ENCODE results near the gene PUM2. TPM values are rescaled to one million over a fixed set of nuclear protein-coding genes. Genes with fewer than 3 reads are reported as not detected.

The PUM2 gene
- polyA plus RNA-seq, 1 of the 3 experiments (the other 2 are of a cell fraction), result 19.7 TPM

DNA sequence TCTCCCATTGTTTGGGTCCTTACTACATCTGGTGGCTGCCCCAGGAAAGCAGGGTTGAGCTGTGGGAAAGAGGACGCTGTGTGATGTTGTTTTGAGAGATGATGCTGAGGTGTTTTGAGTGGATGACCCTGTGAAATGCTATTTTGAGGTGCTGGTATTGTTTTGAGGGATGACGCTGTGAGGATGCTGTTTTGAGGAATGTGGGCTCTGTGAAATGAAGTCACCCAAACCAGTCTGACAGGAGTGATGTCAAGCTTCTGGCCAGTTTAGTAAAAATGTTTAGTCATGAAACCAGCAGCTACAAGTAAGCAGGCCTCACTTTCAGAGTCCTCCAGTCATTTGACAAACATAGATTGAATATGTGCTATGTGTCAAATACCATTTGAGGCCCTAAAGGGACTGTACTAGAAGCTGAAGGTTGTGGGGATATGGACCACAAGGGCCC, 16.1 kb upstream of the PUM2 start:
- Histone ChIP-seq H3K9me3 (no peaks in the 10 kb centered on the region), H2AFZ (ENCODE audit: low read depth) (no peak overlapping the region), H3K36me3 (replicated peaks in 1 of 2; ENCODE audit: control insufficient read depth in 1 of 2, insufficient read depth in 2 of 2, low read length in 1 of 2) (no peaks in the 10 kb centered on the region), H3K4me2 (no peak overlapping the region), H3K9me2 (no peaks in the 10 kb centered on the region), H4K20me1 (ENCODE audit: insufficient read depth) (no peaks in the 10 kb centered on the region), H3K9ac (no peak overlapping the region), H3F3A (replicated peaks; ENCODE audit: insufficient read depth) (peaks cover 17% of the 10 kb centered on the region), H3K4me1 (ENCODE audit: control insufficient read depth in 1 of 2, insufficient read depth in 2 of 2, low read depth in 1 of 2, low read length in 1 of 2) (peaks cover 0 to 9% of the 10 kb centered on the region in 2 experiments; a peak in 1 of 4 replicates), H3K27me3 (ENCODE audit: insufficient read depth) (no peaks in the 10 kb centered on the region; the same call in 1 of the 2 replicates), H3K4me3 (ENCODE audit: low read depth in 2 of 2, low read length in 1 of 2) (no peak overlapping the region), H3K27ac (ENCODE audit: low read depth in 2 of 2, low read length in 1 of 2) (no peak overlapping the region), H3K79me2 (ENCODE audit: insufficient read depth) (no peaks in the 10 kb centered on the region)
- ChIA-PET POLR2A (no interaction called here), CTCF (interaction anchor here (0.8 to 9.4 kb wide), 8 partner anchors 14 to 284 kb away, joined by 3 to 91 read pairs (median 4); no protein-coding TSS in a partner anchor)
- DNase-seq, result no peak
- 53% methylated on average over 2 of the region's 2 CpGs for WGBS (ENCODE audit: low lambda C conversion rate)
- TF ChIP-seq CHD2 (IDR thresholded peaks at IDR 0.05; ENCODE audit: low read length, partially characterized antibody) (no peak), FOXJ3 (CRISPR knock-in tag; IDR thresholded peaks at IDR 0.05) (no peak), EP300 (IDR thresholded peaks at IDR 0.05; ENCODE audit: borderline replicate concordance in 1 of 2, low read depth in 1 of 2, low read length in 1 of 2) (no peak), EZH2phosphoT487 (IDR thresholded peaks at IDR 0.05; ENCODE audit: borderline replicate concordance, low read depth) (no peak), GABPA (IDR thresholded peaks at IDR 0.05; ENCODE audit: low read depth) (no peak), FOSL2 (IDR thresholded peaks at IDR 0.05; ENCODE audit: borderline replicate concordance, low read depth) (no peak), YY1 (IDR thresholded peaks at IDR 0.05; ENCODE audit: low read depth) (no peak), TCF12 (IDR thresholded peaks at IDR 0.05) (no peak), TAF1 (IDR thresholded peaks at IDR 0.05; ENCODE audit: borderline replicate concordance, low read depth, low read length) (no peak), TEAD4 (IDR thresholded peaks at IDR 0.05; ENCODE audit: borderline replicate concordance, insufficient read depth) (no peak), RFX5 (IDR thresholded peaks at IDR 0.05; ENCODE audit: low read length) (no peak), FOXM1 (IDR thresholded peaks at IDR 0.05; ENCODE audit: low read depth) (no peak), RAD21 (IDR thresholded peaks at IDR 0.05; ENCODE audit: low read length) (no peak)
- TF ChIP-seq, protein P1, sequence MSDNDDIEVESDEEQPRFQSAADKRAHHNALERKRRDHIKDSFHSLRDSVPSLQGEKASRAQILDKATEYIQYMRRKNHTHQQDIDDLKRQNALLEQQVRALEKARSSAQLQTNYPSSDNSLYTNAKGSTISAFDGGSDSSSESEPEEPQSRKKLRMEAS (IDR thresholded peaks at IDR 0.05; ENCODE audit: low read depth), result no peak
- TF ChIP-seq, protein P2, sequence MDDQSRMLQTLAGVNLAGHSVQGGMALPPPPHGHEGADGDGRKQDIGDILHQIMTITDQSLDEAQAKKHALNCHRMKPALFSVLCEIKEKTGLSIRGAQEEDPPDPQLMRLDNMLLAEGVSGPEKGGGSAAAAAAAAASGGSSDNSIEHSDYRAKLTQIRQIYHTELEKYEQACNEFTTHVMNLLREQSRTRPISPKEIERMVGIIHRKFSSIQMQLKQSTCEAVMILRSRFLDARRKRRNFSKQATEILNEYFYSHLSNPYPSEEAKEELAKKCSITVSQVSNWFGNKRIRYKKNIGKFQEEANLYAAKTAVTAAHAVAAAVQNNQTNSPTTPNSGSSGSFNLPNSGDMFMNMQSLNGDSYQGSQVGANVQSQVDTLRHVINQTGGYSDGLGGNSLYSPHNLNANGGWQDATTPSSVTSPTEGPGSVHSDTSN (IDR thresholded peaks at IDR 0.05), result no peak
- TF ChIP-seq, protein P3, sequence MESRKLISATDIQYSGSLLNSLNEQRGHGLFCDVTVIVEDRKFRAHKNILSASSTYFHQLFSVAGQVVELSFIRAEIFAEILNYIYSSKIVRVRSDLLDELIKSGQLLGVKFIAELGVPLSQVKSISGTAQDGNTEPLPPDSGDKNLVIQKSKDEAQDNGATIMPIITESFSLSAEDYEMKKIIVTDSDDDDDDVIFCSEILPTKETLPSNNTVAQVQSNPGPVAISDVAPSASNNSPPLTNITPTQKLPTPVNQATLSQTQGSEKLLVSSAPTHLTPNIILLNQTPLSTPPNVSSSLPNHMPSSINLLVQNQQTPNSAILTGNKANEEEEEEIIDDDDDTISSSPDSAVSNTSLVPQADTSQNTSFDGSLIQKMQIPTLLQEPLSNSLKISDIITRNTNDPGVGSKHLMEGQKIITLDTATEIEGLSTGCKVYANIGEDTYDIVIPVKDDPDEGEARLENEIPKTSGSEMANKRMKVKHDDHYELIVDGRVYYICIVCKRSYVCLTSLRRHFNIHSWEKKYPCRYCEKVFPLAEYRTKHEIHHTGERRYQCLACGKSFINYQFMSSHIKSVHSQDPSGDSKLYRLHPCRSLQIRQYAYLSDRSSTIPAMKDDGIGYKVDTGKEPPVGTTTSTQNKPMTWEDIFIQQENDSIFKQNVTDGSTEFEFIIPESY (IDR thresholded peaks at IDR 0.05; ENCODE audit: borderline replicate concordance, low read depth), result no peak
- TF ChIP-seq, protein P4, sequence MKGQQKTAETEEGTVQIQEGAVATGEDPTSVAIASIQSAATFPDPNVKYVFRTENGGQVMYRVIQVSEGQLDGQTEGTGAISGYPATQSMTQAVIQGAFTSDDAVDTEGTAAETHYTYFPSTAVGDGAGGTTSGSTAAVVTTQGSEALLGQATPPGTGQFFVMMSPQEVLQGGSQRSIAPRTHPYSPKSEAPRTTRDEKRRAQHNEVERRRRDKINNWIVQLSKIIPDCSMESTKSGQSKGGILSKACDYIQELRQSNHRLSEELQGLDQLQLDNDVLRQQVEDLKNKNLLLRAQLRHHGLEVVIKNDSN (IDR thresholded peaks at IDR 0.05; ENCODE audit: borderline replicate concordance, low read depth), result no peak
- TF ChIP-seq, protein P5, sequence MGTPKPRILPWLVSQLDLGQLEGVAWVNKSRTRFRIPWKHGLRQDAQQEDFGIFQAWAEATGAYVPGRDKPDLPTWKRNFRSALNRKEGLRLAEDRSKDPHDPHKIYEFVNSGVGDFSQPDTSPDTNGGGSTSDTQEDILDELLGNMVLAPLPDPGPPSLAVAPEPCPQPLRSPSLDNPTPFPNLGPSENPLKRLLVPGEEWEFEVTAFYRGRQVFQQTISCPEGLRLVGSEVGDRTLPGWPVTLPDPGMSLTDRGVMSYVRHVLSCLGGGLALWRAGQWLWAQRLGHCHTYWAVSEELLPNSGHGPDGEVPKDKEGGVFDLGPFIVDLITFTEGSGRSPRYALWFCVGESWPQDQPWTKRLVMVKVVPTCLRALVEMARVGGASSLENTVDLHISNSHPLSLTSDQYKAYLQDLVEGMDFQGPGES (IDR thresholded peaks at IDR 0.05; ENCODE audit: low read depth, low read length), result no peak

All from SK-N-SH (cell line).